HG03460 (cell line): ENCODE data around the gene USP17L12.
"Not testable (repeated sequence)": the region's sequence is repeated elsewhere in the genome, so short reads cannot be mapped to it uniquely, and the experiment has no call there.

Experiments used
- ATAC-seq: cut with Tn5 transposase; IDR thresholded peaks from one replicate; pipeline ENCODE4 v1.9.1; 2021; ENCODE audit not compliant: unreplicated experiment

USP17L12 gene, protein sequence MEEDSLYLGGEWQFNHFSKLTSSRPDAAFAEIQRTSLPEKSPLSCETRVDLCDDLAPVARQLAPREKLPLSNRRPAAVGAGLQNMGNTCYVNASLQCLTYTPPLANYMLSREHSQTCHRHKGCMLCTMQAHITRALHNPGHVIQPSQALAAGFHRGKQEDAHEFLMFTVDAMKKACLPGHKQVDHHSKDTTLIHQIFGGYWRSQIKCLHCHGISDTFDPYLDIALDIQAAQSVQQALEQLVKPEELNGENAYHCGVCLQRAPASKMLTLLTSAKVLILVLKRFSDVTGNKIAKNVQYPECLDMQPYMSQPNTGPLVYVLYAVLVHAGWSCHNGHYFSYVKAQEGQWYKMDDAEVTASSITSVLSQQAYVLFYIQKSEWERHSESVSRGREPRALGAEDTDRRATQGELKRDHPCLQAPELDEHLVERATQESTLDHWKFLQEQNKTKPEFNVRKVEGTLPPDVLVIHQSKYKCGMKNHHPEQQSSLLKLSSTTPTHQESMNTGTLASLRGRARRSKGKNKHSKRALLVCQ

DNA sequence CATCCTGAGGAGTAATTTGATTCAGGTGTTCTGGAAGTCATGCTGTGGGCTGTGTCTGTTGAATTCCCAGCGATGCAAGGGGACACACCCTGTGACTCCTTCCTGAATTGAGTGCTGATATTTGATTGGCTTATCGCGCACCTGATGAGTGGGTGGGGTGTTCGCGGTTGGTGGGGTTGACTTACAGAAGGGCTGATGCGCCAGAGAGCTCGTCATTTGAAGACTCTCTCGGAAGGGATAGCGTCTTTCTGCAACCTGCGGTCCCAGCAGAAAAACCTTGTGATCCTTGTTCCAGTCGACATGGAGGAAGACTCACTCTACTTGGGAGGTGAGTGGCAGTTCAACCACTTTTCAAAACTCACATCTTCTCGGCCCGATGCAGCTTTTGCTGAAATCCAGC lies at the start of gene USP17L12:
Gene USP17L12, plus strand, starts transcription at position 301 of the 400 bp plus-strand sequence. Its CDS starts 0 bp downstream, at position 301.
- not testable (repeated sequence) for ATAC-seq

DNA sequence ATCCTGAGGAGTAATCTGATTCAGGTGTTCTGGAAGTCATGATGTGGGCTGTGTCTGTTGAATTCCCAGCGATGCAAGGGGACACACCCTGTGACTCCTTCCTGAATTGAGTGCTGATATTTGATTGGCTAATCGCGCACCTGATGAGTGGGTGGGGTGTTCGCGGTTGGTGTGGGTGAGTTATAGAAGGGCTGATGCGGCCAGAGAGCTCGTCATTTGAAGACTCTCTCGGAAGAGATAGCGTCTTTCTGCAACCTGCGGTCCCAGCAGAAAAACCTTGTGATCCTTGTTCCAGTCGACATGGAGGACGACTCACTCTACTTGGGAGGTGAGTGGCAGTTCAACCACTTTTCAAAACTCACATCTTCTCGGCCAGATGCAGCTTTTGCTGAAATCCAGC lies 9.6 kb upstream of the USP17L12 start, which contains the start of gene USP17L10:
Gene USP17L10, plus strand, starts transcription at position 301 of the 400 bp plus-strand sequence. Its CDS starts 0 bp downstream, at position 301.
- ATAC-seq, result not testable (repeated sequence)

DNA sequence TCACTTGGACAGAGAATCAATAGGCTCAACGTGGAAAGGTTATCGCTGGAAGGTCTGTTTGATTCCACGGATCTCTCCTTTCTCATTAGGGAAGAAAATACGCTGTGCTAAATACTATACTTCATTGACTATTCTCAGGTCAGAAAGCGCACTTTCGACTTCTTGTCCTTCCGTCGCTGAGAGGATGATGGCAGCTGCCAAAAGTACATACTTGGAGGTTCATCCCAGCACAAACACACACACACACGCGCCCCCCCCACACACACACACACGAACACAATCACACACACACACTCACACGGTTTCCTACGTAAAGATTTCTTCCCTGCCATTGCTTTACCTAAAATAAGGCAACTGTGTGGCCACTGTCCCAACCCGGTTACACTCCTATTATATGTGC lies 5.3 kb upstream of the USP17L12 start:
- not testable (repeated sequence) for ATAC-seq

DNA sequence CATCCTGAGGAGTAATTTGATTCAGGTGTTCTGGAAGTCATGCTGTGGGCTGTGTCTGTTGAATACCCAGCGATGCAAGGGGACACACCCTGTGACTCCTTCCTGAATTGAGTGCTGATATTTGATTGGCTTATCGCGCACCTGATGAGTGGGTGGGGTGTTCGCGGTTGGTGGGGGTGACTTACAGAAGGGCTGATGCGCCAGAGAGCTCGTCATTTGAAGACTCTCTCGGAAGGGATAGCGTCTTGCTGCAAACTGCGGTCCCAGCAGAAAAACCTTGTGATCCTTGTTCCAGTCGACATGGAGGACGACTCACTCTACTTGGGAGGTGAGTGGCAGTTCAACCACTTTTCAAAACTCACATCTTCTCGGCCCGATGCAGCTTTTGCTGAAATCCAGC lies 4.8 kb upstream of the USP17L12 start, which contains the start of gene USP17L11:
Gene USP17L11, plus strand, starts transcription at position 301 of the 400 bp plus-strand sequence. Its CDS starts 0 bp downstream, at position 301.
- ATAC-seq, result not testable (repeated sequence)

DNA sequence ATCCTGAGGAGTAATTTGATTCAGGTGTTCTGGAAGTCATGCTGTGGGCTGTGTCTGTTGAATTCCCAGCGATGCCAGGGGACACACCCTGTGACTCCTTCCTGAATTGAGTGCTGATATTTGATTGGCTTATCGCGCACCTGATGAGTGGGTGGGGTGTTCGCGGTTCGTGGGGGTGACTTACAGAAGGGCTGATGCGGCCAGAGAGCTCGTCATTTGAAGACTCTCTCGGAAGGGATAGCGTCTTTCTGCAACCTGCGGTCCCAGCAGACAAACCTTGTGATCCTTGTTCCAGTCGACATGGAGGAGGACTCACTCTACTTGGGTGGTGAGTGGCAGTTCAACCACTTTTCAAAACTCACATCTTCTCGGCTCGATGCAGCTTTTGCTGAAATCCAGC lies 4.6 kb downstream of the USP17L12 start, which contains the start of gene USP17L13:
Gene USP17L13, plus strand, starts transcription at position 301 of the 400 bp plus-strand sequence. Its CDS starts 0 bp downstream, at position 301.
- ATAC-seq, result not testable (repeated sequence)

DNA sequence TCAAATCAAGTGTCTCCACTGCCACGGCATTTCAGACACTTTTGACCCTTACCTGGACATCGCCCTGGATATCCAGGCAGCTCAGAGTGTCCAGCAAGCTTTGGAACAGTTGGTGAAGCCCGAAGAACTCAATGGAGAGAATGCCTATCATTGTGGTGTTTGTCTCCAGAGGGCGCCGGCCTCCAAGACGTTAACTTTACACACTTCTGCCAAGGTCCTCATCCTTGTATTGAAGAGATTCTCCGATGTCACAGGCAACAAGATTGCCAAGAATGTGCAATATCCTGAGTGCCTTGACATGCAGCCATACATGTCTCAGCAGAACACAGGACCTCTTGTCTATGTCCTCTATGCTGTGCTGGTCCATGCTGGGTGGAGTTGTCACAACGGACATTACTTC lies 10.3 kb downstream of the USP17L12 start:
- not testable (repeated sequence) for ATAC-seq

DNA sequence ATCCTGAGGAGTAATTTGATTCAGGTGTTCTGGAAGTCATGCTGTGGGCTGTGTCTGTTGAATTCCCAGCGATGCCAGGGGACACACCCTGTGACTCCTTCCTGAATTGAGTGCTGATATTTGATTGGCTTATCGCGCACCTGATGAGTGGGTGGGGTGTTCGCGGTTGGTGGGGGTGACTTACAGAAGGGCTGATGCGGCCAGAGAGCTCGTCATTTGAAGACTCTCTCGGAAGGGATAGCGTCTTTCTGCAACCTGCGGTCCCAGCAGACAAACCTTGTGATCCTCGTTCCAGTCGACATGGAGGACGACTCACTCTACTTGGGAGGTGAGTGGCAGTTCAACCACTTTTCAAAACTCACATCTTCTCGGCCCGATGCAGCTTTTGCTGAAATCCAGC lies 14.1 kb downstream of the USP17L12 start, which contains the start of gene USP17L15:
Gene USP17L15, plus strand, starts transcription at position 301 of the 400 bp plus-strand sequence. Its CDS starts 0 bp downstream, at position 301.
- ATAC-seq, result not testable (repeated sequence)

DNA sequence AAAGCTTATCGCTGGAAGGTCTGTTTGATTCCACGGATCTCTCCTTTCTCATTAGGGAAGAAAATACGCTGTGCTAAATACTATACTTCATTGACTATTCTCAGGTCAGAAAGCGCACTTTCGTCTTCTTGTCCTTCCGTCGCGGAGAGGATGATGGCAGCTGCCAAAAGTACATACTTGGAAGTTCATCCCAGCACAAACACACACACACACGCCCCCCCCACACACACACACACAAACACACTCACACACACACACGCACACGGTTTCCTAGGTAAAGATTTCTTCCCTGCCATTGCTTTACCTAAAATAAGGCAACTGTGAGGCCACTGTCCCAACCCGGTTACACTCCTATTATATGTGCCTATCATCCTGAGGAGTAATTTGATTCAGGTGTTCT lies 18.5 kb downstream of the USP17L12 start:
- not testable (repeated sequence) for ATAC-seq

DNA sequence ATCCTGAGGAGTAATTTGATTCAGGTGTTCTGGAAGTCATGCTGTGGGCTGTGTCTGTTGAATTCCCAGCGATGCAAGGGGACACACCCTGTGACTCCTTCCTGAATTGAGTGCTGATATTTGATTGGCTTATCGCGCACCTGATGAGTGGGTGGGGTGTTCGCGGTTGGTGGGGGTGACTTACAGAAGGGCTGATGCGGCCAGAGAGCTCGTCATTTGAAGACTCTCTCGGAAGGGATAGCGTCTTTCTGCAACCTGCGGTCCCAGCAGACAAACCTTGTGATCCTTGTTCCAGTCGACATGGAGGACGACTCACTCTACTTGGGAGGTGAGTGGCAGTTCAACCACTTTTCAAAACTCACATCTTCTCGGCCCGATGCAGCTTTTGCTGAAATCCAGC lies 23.6 kb downstream of the USP17L12 start, which contains the start of gene USP17L17:
Gene USP17L17, plus strand, starts transcription at position 301 of the 400 bp plus-strand sequence. Its CDS starts 0 bp downstream, at position 301.
- ATAC-seq, result not testable (repeated sequence)

DNA sequence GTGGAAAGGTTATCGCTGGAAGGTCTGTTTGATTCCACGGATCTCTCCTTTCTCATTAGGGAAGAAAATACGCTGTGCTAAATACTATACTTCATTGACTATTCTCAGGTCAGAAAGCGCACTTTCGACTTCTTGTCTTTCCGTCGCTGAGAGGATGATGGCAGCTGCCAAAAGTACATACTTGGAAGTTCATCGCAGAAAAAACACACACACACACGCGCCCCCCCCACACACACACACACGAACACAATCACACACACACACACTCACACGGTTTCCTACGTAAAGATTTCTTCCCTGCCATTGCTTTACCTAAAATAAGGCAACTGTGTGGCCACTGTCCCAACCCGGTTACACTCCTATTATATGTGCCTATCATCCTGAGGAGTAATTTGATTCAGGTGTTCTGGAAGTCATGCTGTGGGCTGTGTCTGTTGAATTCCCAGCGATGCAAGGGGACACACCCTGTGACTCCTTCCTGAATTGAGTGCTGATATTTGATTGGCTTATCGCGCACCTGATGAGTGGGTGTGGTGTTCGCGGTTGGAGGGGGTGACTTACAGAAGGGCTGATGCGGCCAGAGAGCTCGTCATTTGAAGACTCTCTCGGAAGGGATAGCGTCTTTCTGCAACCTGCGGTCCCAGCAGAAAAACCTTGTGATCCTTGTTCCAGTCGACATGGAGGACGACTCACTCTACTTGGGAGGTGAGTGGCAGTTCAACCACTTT lies 28.2 kb downstream of the USP17L12 start, which contains the start of gene USP17L18:
Gene USP17L18, plus strand, starts transcription at position 678 of the 728 bp plus-strand sequence. Its CDS starts 0 bp downstream, at position 678.
- ATAC-seq, result not testable (repeated sequence)

DNA sequence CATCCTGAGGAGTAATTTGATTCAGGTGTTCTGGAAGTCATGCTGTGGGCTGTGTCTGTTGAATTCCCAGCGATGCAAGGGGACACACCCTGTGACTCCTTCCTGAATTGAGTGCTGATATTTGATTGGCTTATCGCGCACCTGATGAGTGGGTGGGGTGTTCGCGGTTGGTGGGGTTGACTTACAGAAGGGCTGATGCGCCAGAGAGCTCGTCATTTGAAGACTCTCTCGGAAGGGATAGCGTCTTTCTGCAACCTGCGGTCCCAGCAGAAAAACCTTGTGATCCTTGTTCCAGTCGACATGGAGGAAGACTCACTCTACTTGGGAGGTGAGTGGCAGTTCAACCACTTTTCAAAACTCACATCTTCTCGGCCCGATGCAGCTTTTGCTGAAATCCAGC lies 33.1 kb downstream of the USP17L12 start, which contains the start of gene USP17L19:
Gene USP17L19, plus strand, starts transcription at position 301 of the 400 bp plus-strand sequence. Its CDS starts 0 bp downstream, at position 301.
- ATAC-seq, result not testable (repeated sequence)

DNA sequence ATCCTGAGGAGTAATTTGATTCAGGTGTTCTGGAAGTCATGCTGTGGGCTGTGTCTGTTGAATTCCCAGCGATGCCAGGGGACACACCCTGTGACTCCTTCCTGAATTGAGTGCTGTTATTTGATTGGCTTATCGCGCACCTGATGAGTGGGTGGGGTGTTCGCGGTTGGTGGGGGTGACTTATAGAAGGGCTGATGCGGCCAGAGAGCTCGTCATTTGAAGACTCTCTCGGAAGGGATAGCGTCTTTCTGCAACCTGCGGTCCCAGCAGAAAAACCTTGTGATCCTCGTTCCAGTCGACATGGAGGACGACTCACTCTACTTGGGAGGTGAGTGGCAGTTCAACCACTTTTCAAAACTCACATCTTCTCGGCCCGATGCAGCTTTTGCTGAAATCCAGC lies 37.9 kb downstream of the USP17L12 start, which contains the start of gene USP17L20:
Gene USP17L20, plus strand, starts transcription at position 301 of the 400 bp plus-strand sequence. Its CDS starts 0 bp downstream, at position 301.
- ATAC-seq, result not testable (repeated sequence)

DNA sequence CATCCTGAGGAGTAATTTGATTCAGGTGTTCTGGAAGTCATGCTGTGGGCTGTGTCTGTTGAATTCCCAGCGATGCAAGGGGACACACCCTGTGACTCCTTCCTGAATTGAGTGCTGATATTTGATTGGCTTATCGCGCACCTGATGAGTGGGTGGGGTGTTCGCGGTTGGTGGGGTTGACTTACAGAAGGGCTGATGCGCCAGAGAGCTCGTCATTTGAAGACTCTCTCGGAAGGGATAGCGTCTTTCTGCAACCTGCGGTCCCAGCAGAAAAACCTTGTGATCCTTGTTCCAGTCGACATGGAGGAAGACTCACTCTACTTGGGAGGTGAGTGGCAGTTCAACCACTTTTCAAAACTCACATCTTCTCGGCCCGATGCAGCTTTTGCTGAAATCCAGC lies 42.6 kb downstream of the USP17L12 start, which contains the start of gene USP17L21:
Gene USP17L21, plus strand, starts transcription at position 301 of the 400 bp plus-strand sequence. Its CDS starts 0 bp downstream, at position 301.
- not testable (repeated sequence) for ATAC-seq

DNA sequence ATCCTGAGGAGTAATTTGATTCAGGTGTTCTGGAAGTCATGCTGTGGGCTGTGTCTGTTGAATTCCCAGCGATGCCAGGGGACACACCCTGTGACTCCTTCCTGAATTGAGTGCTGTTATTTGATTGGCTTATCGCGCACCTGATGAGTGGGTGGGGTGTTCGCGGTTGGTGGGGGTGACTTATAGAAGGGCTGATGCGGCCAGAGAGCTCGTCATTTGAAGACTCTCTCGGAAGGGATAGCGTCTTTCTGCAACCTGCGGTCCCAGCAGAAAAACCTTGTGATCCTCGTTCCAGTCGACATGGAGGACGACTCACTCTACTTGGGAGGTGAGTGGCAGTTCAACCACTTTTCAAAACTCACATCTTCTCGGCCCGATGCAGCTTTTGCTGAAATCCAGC lies 47.4 kb downstream of the USP17L12 start, which contains the start of gene USP17L22:
Gene USP17L22, plus strand, starts transcription at position 301 of the 400 bp plus-strand sequence. Its CDS starts 0 bp downstream, at position 301.
- not testable (repeated sequence) for ATAC-seq
